HG03460 (cell line): ENCODE results near the gene LAPTM5.

Source experiments
- ATAC-seq: cut with Tn5 transposase; IDR thresholded peaks from one replicate; pipeline ENCODE4 v1.9.1; 2021; ENCODE audit not compliant: unreplicated experiment

Gene LAPTM5

GRCh38 chr1:30732277-30732996 is 25.1 kb downstream of the LAPTM5 start:
- no peak for ATAC-seq

GRCh38 chr1:30731806-30732276 is 25.7 kb downstream of the LAPTM5 start:
- ATAC-seq: no peak

GRCh38 chr1:30731109-30731805 is 26.3 kb downstream of the LAPTM5 start:
- no peak for ATAC-seq

GRCh38 chr1:30730346-30731108 is 27.0 kb downstream of the LAPTM5 start:
- ATAC-seq: peak; percentile 40

GRCh38 chr1:30729901-30730300 is 27.7 kb downstream of the LAPTM5 start:
- ATAC-seq: no peak

- no peak for ATAC-seq
Measured at GRCh38 chr1:30728832-30729638, 28.5 kb downstream of the LAPTM5 start.

- no peak for ATAC-seq
Measured at GRCh38 chr1:30728340-30728739, 29.2 kb downstream of the LAPTM5 start.

- ATAC-seq: no peak
Measured at GRCh38 chr1:30727824-30728223, 29.8 kb downstream of the LAPTM5 start.

- ATAC-seq: no peak
Measured at GRCh38 chr1:30726773-30727684, 30.5 kb downstream of the LAPTM5 start.

GRCh38 chr1:30726236-30726635 is 31.3 kb downstream of the LAPTM5 start:
- ATAC-seq: no peak

GRCh38 chr1:30725450-30726095 is 32.0 kb downstream of the LAPTM5 start:
- ATAC-seq: no peak

GRCh38 chr1:30724655-30725421 is 32.7 kb downstream of the LAPTM5 start:
- no peak for ATAC-seq

GRCh38 chr1:30724175-30724574 is 33.4 kb downstream of the LAPTM5 start:
- no peak for ATAC-seq

GRCh38 chr1:30723331-30723755 is 34.2 kb downstream of the LAPTM5 start, which contains the start of gene MATN1:
TSS of gene MATN1 (minus strand) at chr1:30723585. CDS start at chr1:30723551, 34 bp downstream.
- ATAC-seq: no peak

GRCh38 chr1:30721812-30722537 is 35.6 kb downstream of the LAPTM5 start:
- no peak for ATAC-seq

- ATAC-seq: no peak
Measured at GRCh38 chr1:30721341-30721793, 36.2 kb downstream of the LAPTM5 start.
